Testis (tissue), 2 donors: ENCODE measurements around the gene CBLN4.

Source experiments
- POLR2A ChIP-seq: fragments of 450-650 bp; IDR thresholded peaks from one replicate; pipeline ENCODE4 v1.6.1; 2017; ENCODE audit warnings: antibody characterized with exemption, mild to moderate bottlenecking, moderate library complexity
- TF ChIP-seq, protein P1 (sequence below), 3 experiments: fragments of 450-650 bp in 2 of 3; fragments of 200-600 bp in 1 of 3; sonication (generic) in 1 of 3; IDR thresholded peaks; one replicate each; pipeline ENCODE4 v1.5.1; 2016 to 2019; ENCODE audit warnings: antibody characterized with exemption in 3 of 3, mild to moderate bottlenecking in 2 of 3, moderate library complexity in 1 of 3

DNA sequence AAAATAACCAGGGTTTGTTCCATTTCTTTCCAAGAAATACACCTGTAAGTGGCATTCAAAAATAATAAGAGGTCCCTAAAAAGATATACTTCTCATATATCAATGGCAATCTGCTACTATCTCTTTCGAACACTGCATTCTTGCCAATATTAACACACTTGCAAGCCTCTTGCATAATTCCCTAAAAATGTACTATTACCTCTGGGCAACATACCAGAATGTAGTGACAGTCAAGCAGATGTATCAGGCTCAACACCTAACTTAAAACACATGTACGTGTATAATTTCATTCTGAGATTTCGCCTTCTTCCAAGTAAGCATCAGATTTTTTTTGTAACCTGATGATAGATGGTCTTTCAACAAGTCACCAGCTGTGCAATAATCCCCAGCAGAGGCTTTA lies 3.4 kb downstream of the CBLN4 start:
- no peak for TF ChIP-seq POLR2A
- TF ChIP-seq, protein P1, sequence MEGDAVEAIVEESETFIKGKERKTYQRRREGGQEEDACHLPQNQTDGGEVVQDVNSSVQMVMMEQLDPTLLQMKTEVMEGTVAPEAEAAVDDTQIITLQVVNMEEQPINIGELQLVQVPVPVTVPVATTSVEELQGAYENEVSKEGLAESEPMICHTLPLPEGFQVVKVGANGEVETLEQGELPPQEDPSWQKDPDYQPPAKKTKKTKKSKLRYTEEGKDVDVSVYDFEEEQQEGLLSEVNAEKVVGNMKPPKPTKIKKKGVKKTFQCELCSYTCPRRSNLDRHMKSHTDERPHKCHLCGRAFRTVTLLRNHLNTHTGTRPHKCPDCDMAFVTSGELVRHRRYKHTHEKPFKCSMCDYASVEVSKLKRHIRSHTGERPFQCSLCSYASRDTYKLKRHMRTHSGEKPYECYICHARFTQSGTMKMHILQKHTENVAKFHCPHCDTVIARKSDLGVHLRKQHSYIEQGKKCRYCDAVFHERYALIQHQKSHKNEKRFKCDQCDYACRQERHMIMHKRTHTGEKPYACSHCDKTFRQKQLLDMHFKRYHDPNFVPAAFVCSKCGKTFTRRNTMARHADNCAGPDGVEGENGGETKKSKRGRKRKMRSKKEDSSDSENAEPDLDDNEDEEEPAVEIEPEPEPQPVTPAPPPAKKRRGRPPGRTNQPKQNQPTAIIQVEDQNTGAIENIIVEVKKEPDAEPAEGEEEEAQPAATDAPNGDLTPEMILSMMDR (IDR thresholded peaks at IDR 0.05) = no peak
